ENCODE results near the gene SEMA4C. TPM values are rescaled to one million over a fixed set of nuclear protein-coding genes. Genes with fewer than 3 reads are reported as not detected.

SEMA4C gene
- total RNA-seq, 2 experiments from 2014 or later = 5.9 to 8.3 TPM

GRCh38 chr2:96878171-96878570, 8.3 kb upstream of the SEMA4C start:
- DNase-seq = no peak
- H3K4me3 Mint-ChIP-seq = no peak overlapping the region
- H3K27me3 Mint-ChIP-seq = no peaks in the 10 kb centered on the region
- no peak overlapping the region for H3K27ac Mint-ChIP-seq
- H3K4me1 Mint-ChIP-seq = peaks cover 21% of the 10 kb centered on the region
- H3K9me3 Mint-ChIP-seq = no peaks in the 10 kb centered on the region
- no peaks in the 10 kb centered on the region for H3K36me3 Mint-ChIP-seq

GRCh38 chr2:96877631-96878092, 7.8 kb upstream of the SEMA4C start:
- H3K27ac Mint-ChIP-seq = no peak overlapping the region
- peaks cover 26% of the 10 kb centered on the region for H3K4me1 Mint-ChIP-seq
- H3K27me3 Mint-ChIP-seq = no peaks in the 10 kb centered on the region
- no peak for DNase-seq
- no peaks in the 10 kb centered on the region for H3K9me3 Mint-ChIP-seq
- no peak overlapping the region for H3K4me3 Mint-ChIP-seq
- H3K36me3 Mint-ChIP-seq = no peaks in the 10 kb centered on the region

- H3K9me3 Mint-ChIP-seq = no peaks in the 10 kb centered on the region
- H3K36me3 Mint-ChIP-seq = no peaks in the 10 kb centered on the region
- DNase-seq = no peak
- peaks cover 30% of the 10 kb centered on the region for H3K4me1 Mint-ChIP-seq
- H3K4me3 Mint-ChIP-seq = no peak overlapping the region
- no peak overlapping the region for H3K27ac Mint-ChIP-seq
- no peaks in the 10 kb centered on the region for H3K27me3 Mint-ChIP-seq
Measured at GRCh38 chr2:96877042-96877451, 7.2 kb upstream of the SEMA4C start.

GRCh38 chr2:96876269-96877041, 6.6 kb upstream of the SEMA4C start:
- DNase-seq = no peak
- H3K27ac Mint-ChIP-seq = no peak overlapping the region
- H3K4me1 Mint-ChIP-seq = peaks cover 30% of the 10 kb centered on the region
- H3K9me3 Mint-ChIP-seq = no peaks in the 10 kb centered on the region
- no peaks in the 10 kb centered on the region for H3K36me3 Mint-ChIP-seq
- no peak overlapping the region for H3K4me3 Mint-ChIP-seq
- H3K27me3 Mint-ChIP-seq = peaks cover under 1% of the 10 kb centered on the region

GRCh38 chr2:96875498-96876268, 5.8 kb upstream of the SEMA4C start:
- Mint-ChIP-seq H3K9me3 (no peaks in the 10 kb centered on the region), H3K36me3 (peaks cover 2% of the 10 kb centered on the region), H3K27ac (no peak overlapping the region), H3K4me1 (peaks cover 33% of the 10 kb centered on the region), H3K4me3 (no peak overlapping the region), H3K27me3 (peaks cover 6% of the 10 kb centered on the region)
- DNase-seq = no peak

GRCh38 chr2:96874198-96874831, 4.4 kb upstream of the SEMA4C start:
- Mint-ChIP-seq H3K36me3 (peaks cover 2% of the 10 kb centered on the region), H3K4me3 (no peak overlapping the region), H3K27ac (no peak overlapping the region), H3K9me3 (no peaks in the 10 kb centered on the region), H3K4me1 (peaks cover 38% of the 10 kb centered on the region), H3K27me3 (peaks cover 10% of the 10 kb centered on the region)
- peak; percentile 30 for DNase-seq

- H3K4me1 Mint-ChIP-seq = peaks cover 38% of the 10 kb centered on the region
- no peaks in the 10 kb centered on the region for H3K9me3 Mint-ChIP-seq
- no peak for DNase-seq
- H3K27ac Mint-ChIP-seq = no peak overlapping the region
- H3K36me3 Mint-ChIP-seq = peaks cover 2% of the 10 kb centered on the region
- peaks cover 10% of the 10 kb centered on the region for H3K27me3 Mint-ChIP-seq
- H3K4me3 Mint-ChIP-seq = no peak overlapping the region
Measured at GRCh38 chr2:96873651-96874096, 3.8 kb upstream of the SEMA4C start.

GRCh38 chr2:96872591-96873349, 2.9 kb upstream of the SEMA4C start:
- no peaks in the 10 kb centered on the region for H3K9me3 Mint-ChIP-seq
- DNase-seq = no peak
- no peak overlapping the region for H3K27ac Mint-ChIP-seq
- peaks cover 10% of the 10 kb centered on the region for H3K27me3 Mint-ChIP-seq
- H3K36me3 Mint-ChIP-seq = peaks cover 4% of the 10 kb centered on the region
- no peak overlapping the region for H3K4me3 Mint-ChIP-seq
- peaks cover 42% of the 10 kb centered on the region for H3K4me1 Mint-ChIP-seq

- peak overlapping the region; percentile 38 for H3K27ac Mint-ChIP-seq
- H3K4me1 Mint-ChIP-seq = peaks cover 48% of the 10 kb centered on the region
- H3K9me3 Mint-ChIP-seq = no peaks in the 10 kb centered on the region
- H3K4me3 Mint-ChIP-seq = peak overlapping the region; percentile 66
- H3K27me3 Mint-ChIP-seq = peaks cover 10% of the 10 kb centered on the region
- H3K36me3 Mint-ChIP-seq = peaks cover 7% of the 10 kb centered on the region
- peak; percentile 52 for DNase-seq
Measured at GRCh38 chr2:96870626-96871255, 861 bp upstream of the SEMA4C start.

- Mint-ChIP-seq H3K27ac (no peak overlapping the region), H3K9me3 (no peaks in the 10 kb centered on the region), H3K27me3 (peaks cover 10% of the 10 kb centered on the region), H3K4me1 (peaks cover 39% of the 10 kb centered on the region), H3K4me3 (peak overlapping the region; percentile 25), H3K36me3 (peaks cover 7% of the 10 kb centered on the region)
- DNase-seq = no peak
Measured at GRCh38 chr2:96869281-96869821, 529 bp downstream of the SEMA4C start.

- Mint-ChIP-seq H3K4me3 (peak overlapping the region; percentile 84), H3K27ac (peak overlapping the region; percentile 77), H3K4me1 (peaks cover 33% of the 10 kb centered on the region), H3K36me3 (peaks cover 7% of the 10 kb centered on the region), H3K9me3 (no peaks in the 10 kb centered on the region), H3K27me3 (peaks cover 10% of the 10 kb centered on the region)
- DNase-seq = peak; percentile 73
Measured at GRCh38 chr2:96868555-96869280, 1.2 kb downstream of the SEMA4C start.

GRCh38 chr2:96867756-96868554, 1.9 kb downstream of the SEMA4C start:
- peak overlapping the region; percentile 77 for H3K27ac Mint-ChIP-seq
- H3K9me3 Mint-ChIP-seq = no peaks in the 10 kb centered on the region
- peak overlapping the region; percentile 84 for H3K4me3 Mint-ChIP-seq
- H3K36me3 Mint-ChIP-seq = peaks cover 7% of the 10 kb centered on the region
- DNase-seq = no peak
- H3K27me3 Mint-ChIP-seq = peaks cover 10% of the 10 kb centered on the region
- H3K4me1 Mint-ChIP-seq = peaks cover 26% of the 10 kb centered on the region
